HFF-Myc (cell line): Measurements from ENCODE around the gene HDAC10.

ENCODE experiments used
- DNase-seq: peaks from one replicate; pipeline ENCODE4 v3.0.0-alpha.2; 2011; ENCODE audit warnings: low read depth; ENCODE audit errors: extremely low read depth
- H3K4me3 ChIP-seq: replicated peaks from 2 replicates; pipeline ENCODE4 v1.5.1; 2011; ENCODE audit warnings: low read depth, mild to moderate bottlenecking, control low read depth, low read length
- CTCF ChIP-seq: IDR thresholded peaks from 2 replicates; pipeline ENCODE4 v1.5.1; 2012; ENCODE audit warnings: mild to moderate bottlenecking, low read depth, low read length, control low read depth; ENCODE audit errors: missing control alignments

Gene HDAC10

GRCh38 chr22:50218996-50219727 lies 31.9 kb downstream of the HDAC10 start:
- no peak overlapping the region for H3K4me3 ChIP-seq
- TF ChIP-seq CTCF, result no peak
- DNase-seq, result peak; percentile 65

- no peak for DNase-seq
- no peak for TF ChIP-seq CTCF
- H3K4me3 ChIP-seq, result no peak overlapping the region
These were observed 32.7 kb downstream of the HDAC10 start for GRCh38 chr22:50218153-50218995.

- DNase-seq, result no peak
- TF ChIP-seq CTCF, result no peak
- no peak overlapping the region for H3K4me3 ChIP-seq
These were observed 33.4 kb downstream of the HDAC10 start for GRCh38 chr22:50217543-50218152.

GRCh38 chr22:50216684-50217520 lies 34.2 kb downstream of the HDAC10 start:
- TF ChIP-seq CTCF, result no peak
- no peak overlapping the region for H3K4me3 ChIP-seq
- DNase-seq, result no peak

GRCh38 chr22:50216055-50216683 lies 34.9 kb downstream of the HDAC10 start:
- DNase-seq, result no peak
- H3K4me3 ChIP-seq, result no peak overlapping the region
- TF ChIP-seq CTCF, result no peak
